ENCODE measurements around the gene IFFO2.

DNA sequence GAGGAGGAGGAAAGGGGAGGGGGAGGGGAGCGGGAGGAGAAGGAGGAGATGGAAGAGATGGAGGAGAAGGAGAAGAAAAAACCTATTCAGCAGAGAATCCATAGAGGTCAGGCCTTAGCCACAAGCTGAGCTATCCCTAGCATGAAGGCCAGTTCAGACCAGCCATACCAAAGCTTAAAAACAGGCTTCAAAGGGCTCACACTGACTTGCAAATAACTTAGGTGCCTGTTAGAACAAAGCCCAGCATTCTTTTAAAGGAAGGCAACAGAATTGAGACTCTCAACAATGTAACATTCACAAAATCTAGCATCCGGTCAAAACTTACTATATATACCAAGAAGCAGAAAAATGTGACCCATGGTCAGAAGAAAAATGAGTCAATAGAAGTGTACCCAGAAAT lies 43.6 kb upstream of the IFFO2 start:
- no peak for TF ChIP-seq GATA2 (IDR thresholded peaks at IDR 0.05; ENCODE audit: low read depth, low read length)
- TF ChIP-seq GATA3 (IDR thresholded peaks at IDR 0.05; ENCODE audit: low read depth, low read length) = no peak

Data from SH-SY5Y (cell line).